ENCODE data around the gene FOXO6. TPM values are rescaled to one million over a fixed set of nuclear protein-coding genes. Genes with fewer than 3 reads are reported as not detected.

The FOXO6 gene
- total RNA-seq, 1 experiment from 2014 or later, result 9.0 TPM

DNA sequence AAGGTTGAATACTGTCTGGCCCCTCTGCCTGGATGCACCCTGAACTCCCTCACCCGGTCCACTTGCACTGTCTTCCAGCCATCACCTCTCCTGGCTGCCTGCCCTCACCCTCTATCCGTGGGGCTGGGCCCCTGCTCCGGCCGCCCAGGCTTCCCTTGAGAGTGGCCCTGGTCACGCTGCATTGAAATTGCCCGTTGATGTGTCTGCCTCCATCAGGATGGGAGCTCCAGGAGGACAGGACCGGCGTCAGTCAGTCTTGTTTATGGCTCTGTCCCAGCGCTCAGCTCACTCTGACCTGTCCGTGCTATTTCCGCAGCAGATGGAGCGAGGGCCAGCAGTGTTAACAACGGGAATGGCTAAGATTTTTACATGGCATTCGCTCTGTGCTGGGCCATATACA lies 34.9 kb downstream of the FOXO6 start:
- H3K4me1 ChIP-seq (replicated peaks; ENCODE audit: insufficient read depth), result no peaks in the 10 kb centered on the region
- no peaks in the 10 kb centered on the region for H3F3A ChIP-seq (ENCODE audit: insufficient read depth, low read depth)
- no peaks in the 10 kb centered on the region for H3K27me3 ChIP-seq (ENCODE audit: insufficient read depth, low read depth)
- POLR2A ChIA-PET (ENCODE audit: unreplicated experiment), result no interaction called here
- no peaks in the 10 kb centered on the region for H3K36me3 ChIP-seq (ENCODE audit: low read depth)
- BruUV-seq (replicated peaks), result no TSS peak
- H3K4me2 ChIP-seq, result no peak overlapping the region
- no peaks in the 10 kb centered on the region for H3K9me3 ChIP-seq (ENCODE audit: insufficient read depth, low read depth)
- TF ChIP-seq, protein P1, sequence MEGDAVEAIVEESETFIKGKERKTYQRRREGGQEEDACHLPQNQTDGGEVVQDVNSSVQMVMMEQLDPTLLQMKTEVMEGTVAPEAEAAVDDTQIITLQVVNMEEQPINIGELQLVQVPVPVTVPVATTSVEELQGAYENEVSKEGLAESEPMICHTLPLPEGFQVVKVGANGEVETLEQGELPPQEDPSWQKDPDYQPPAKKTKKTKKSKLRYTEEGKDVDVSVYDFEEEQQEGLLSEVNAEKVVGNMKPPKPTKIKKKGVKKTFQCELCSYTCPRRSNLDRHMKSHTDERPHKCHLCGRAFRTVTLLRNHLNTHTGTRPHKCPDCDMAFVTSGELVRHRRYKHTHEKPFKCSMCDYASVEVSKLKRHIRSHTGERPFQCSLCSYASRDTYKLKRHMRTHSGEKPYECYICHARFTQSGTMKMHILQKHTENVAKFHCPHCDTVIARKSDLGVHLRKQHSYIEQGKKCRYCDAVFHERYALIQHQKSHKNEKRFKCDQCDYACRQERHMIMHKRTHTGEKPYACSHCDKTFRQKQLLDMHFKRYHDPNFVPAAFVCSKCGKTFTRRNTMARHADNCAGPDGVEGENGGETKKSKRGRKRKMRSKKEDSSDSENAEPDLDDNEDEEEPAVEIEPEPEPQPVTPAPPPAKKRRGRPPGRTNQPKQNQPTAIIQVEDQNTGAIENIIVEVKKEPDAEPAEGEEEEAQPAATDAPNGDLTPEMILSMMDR (conservative IDR thresholded peaks at IDR 0.05), result no peak
- TF ChIP-seq EZH2 (IDR thresholded peaks at IDR 0.05; ENCODE audit: low read depth), result no peak
- intact Hi-C loops (cut with micrococcal nuclease; ENCODE audit: unreplicated experiment), result no loop called here
- H3K4me3 ChIP-seq, result no peak overlapping the region
- CTCF ChIA-PET, result no interaction called here
- H3K79me2 ChIP-seq (ENCODE audit: low read depth), result no peaks in the 10 kb centered on the region
- H3K9me2 ChIP-seq (ENCODE audit: insufficient read depth), result no peaks in the 10 kb centered on the region
- no peak overlapping the region for H3K27ac ChIP-seq
- H2AFZ ChIP-seq, result no peak overlapping the region
- no peaks in the 10 kb centered on the region for H4K20me1 ChIP-seq (ENCODE audit: insufficient read depth)
- DNase-seq, result no peak

DNA sequence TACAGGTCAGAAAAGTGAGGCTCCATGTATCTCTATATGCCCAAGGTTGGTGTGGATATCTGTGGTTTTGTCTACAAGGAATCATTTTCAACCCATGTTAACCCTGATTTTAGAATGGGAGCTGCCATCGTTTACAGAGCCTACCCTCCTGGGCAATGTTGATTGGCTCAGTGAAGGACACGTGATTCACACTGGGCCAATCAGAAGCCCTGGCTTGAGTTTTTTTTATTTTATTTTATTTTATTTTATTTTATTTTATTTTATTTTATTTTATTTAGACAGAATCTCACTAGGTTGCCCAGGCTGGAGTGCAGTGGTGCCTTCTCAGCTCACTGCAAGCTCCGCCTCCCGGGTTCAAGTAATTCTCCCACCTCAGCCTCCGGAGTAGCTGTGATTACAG lies 35.8 kb downstream of the FOXO6 start:
- no peaks in the 10 kb centered on the region for H3K36me3 ChIP-seq (ENCODE audit: low read depth)
- POLR2A ChIA-PET (ENCODE audit: unreplicated experiment), result interaction anchor here (0.5 kb wide), 1 partner anchor 590 kb away, joined by 4 read pairs; no protein-coding TSS in a partner anchor
- no TSS peak for BruUV-seq (replicated peaks)
- no peak overlapping the region for H3K4me2 ChIP-seq
- DNase-seq, result no peak
- no peaks in the 10 kb centered on the region for H4K20me1 ChIP-seq (ENCODE audit: insufficient read depth)
- H3K4me1 ChIP-seq (replicated peaks; ENCODE audit: insufficient read depth), result no peaks in the 10 kb centered on the region
- CTCF ChIA-PET, result no interaction called here
- H3F3A ChIP-seq (ENCODE audit: insufficient read depth, low read depth), result no peaks in the 10 kb centered on the region
- H3K9me2 ChIP-seq (ENCODE audit: insufficient read depth), result no peaks in the 10 kb centered on the region
- H3K79me2 ChIP-seq (ENCODE audit: low read depth), result no peaks in the 10 kb centered on the region
- no peaks in the 10 kb centered on the region for H3K27me3 ChIP-seq (ENCODE audit: insufficient read depth, low read depth)
- H3K9me3 ChIP-seq (ENCODE audit: insufficient read depth, low read depth), result no peaks in the 10 kb centered on the region
- no peak for TF ChIP-seq EZH2 (IDR thresholded peaks at IDR 0.05; ENCODE audit: low read depth)
- TF ChIP-seq, protein P1 (conservative IDR thresholded peaks at IDR 0.05), result no peak
- no peak overlapping the region for H2AFZ ChIP-seq
- intact Hi-C loops (cut with micrococcal nuclease; ENCODE audit: unreplicated experiment), result no loop called here
- no peak overlapping the region for H3K27ac ChIP-seq
- no peak overlapping the region for H3K4me3 ChIP-seq

DNA sequence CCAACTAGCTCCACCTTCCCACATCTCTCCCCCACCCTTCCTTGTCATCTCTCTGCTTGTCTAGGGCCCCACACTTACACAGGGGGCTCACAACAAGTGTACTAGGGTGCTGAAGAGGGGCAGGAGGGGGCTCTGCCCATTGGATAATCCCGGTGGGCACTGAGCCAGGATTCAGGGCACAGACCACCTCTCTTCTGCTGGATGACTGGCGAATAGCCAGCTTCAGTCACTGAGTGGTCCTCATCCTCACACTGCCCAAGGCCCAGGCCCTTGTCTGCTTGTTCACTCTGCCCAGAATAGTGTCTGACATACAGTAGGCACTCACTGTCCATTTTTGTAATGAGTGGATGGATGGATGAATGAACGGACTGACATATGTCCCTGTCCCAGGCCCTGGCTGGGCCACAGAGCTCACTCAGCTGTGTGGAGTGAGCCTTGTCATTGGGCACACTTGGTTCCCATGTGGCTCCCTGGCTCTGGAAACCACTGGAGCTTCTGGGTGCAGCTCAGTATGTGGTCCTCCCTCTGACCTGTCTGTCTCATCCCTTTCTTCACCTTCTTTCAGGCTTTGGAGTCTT lies 36.6 kb downstream of the FOXO6 start:
- no peaks in the 10 kb centered on the region for H3K9me3 ChIP-seq (ENCODE audit: insufficient read depth, low read depth)
- POLR2A ChIA-PET (ENCODE audit: unreplicated experiment), result no interaction called here
- intact Hi-C loops (cut with micrococcal nuclease; ENCODE audit: unreplicated experiment), result no loop called here
- no peak overlapping the region for H3K4me2 ChIP-seq
- H3K79me2 ChIP-seq (ENCODE audit: low read depth), result no peaks in the 10 kb centered on the region
- no peaks in the 10 kb centered on the region for H3F3A ChIP-seq (ENCODE audit: insufficient read depth, low read depth)
- H3K36me3 ChIP-seq (ENCODE audit: low read depth), result no peaks in the 10 kb centered on the region
- no peak for DNase-seq
- H3K27ac ChIP-seq, result no peak overlapping the region
- CTCF ChIA-PET, result no interaction called here
- TF ChIP-seq EZH2 (IDR thresholded peaks at IDR 0.05; ENCODE audit: low read depth), result no peak
- TF ChIP-seq, protein P1 (conservative IDR thresholded peaks at IDR 0.05), result no peak
- no peak overlapping the region for H3K4me3 ChIP-seq
- BruUV-seq (replicated peaks), result no TSS peak
- no peaks in the 10 kb centered on the region for H3K9me2 ChIP-seq (ENCODE audit: insufficient read depth)
- H4K20me1 ChIP-seq (ENCODE audit: insufficient read depth), result no peaks in the 10 kb centered on the region
- H2AFZ ChIP-seq, result no peak overlapping the region
- H3K4me1 ChIP-seq (replicated peaks; ENCODE audit: insufficient read depth), result no peaks in the 10 kb centered on the region
- no peaks in the 10 kb centered on the region for H3K27me3 ChIP-seq (ENCODE audit: insufficient read depth, low read depth)

Measured in PC-9 (cell line).